ENCODE results near the gene OTOG. TPM values are rescaled to one million over a fixed set of nuclear protein-coding genes. Genes with fewer than 3 reads are reported as not detected.

OTOG gene
- total RNA-seq, 1 donor from 2014 or later: not detected

GRCh38 chr11:17579451-17579850 is 32.4 kb downstream of the OTOG start:
- H3K4me1 ChIP-seq: no peaks in the 10 kb centered on the region
- H3K36me3 ChIP-seq: no peaks in the 10 kb centered on the region
- H3K27ac ChIP-seq: no peak overlapping the region
- no peaks in the 10 kb centered on the region for H3K9me3 ChIP-seq
- TF ChIP-seq POLR2AphosphoS5 (IDR thresholded peaks at IDR 0.05; ENCODE audit: insufficient read depth in 1 of 2, low read depth in 1 of 2) (no peak), CTCF (IDR thresholded peaks at IDR 0.05) (no peak), POLR2A (IDR thresholded peaks at IDR 0.05) (no peak)
- H3K4me3 ChIP-seq: no peak overlapping the region
- intact Hi-C loops (cut with DNase I): no loop called here
- no peaks in the 10 kb centered on the region for H3K27me3 ChIP-seq
- DNase-seq (ENCODE audit: extremely low spot score in 2 of 2): no peak

- H3K36me3 ChIP-seq: no peaks in the 10 kb centered on the region
- no peaks in the 10 kb centered on the region for H3K27me3 ChIP-seq
- no peak overlapping the region for H3K27ac ChIP-seq
- DNase-seq (ENCODE audit: extremely low spot score in 2 of 2): no peak
- H3K9me3 ChIP-seq: no peaks in the 10 kb centered on the region
- TF ChIP-seq CTCF (IDR thresholded peaks at IDR 0.05) (no peak), POLR2A (IDR thresholded peaks at IDR 0.05) (no peak), POLR2AphosphoS5 (IDR thresholded peaks at IDR 0.05; ENCODE audit: insufficient read depth in 1 of 2, low read depth in 1 of 2) (no peak)
- H3K4me3 ChIP-seq: no peak overlapping the region
- H3K4me1 ChIP-seq: no peaks in the 10 kb centered on the region
- intact Hi-C loops (cut with DNase I): no loop called here
These were observed 33.2 kb downstream of the OTOG start for GRCh38 chr11:17580271-17580670.

GRCh38 chr11:17581036-17581731 is 34.1 kb downstream of the OTOG start:
- no peak for TF ChIP-seq POLR2AphosphoS5 (IDR thresholded peaks at IDR 0.05; ENCODE audit: insufficient read depth in 1 of 2, low read depth in 1 of 2)
- no peak for TF ChIP-seq CTCF (IDR thresholded peaks at IDR 0.05)
- no peak for TF ChIP-seq POLR2A (IDR thresholded peaks at IDR 0.05)
- Histone ChIP-seq H3K36me3 (no peaks in the 10 kb centered on the region), H3K4me1 (no peaks in the 10 kb centered on the region), H3K9me3 (no peaks in the 10 kb centered on the region), H3K27me3 (no peaks in the 10 kb centered on the region), H3K4me3 (no peak overlapping the region), H3K27ac (no peak overlapping the region)
- DNase-seq (ENCODE audit: extremely low spot score in 2 of 2): no peak
- intact Hi-C loops (cut with DNase I): no loop called here

- DNase-seq (ENCODE audit: extremely low spot score in 2 of 2): no peak
- no peaks in the 10 kb centered on the region for H3K4me1 ChIP-seq
- no peaks in the 10 kb centered on the region for H3K27me3 ChIP-seq
- intact Hi-C loops (cut with DNase I): no loop called here
- H3K36me3 ChIP-seq: no peaks in the 10 kb centered on the region
- no peaks in the 10 kb centered on the region for H3K9me3 ChIP-seq
- TF ChIP-seq POLR2AphosphoS5 (IDR thresholded peaks at IDR 0.05; ENCODE audit: insufficient read depth in 1 of 2, low read depth in 1 of 2) (no peak), POLR2A (IDR thresholded peaks at IDR 0.05) (no peak), CTCF (IDR thresholded peaks at IDR 0.05) (no peak)
- H3K27ac ChIP-seq: no peak overlapping the region
- no peak overlapping the region for H3K4me3 ChIP-seq
These were observed 34.6 kb downstream of the OTOG start for GRCh38 chr11:17581732-17582053.

GRCh38 chr11:17585911-17586695 is 39.0 kb downstream of the OTOG start:
- no peaks in the 10 kb centered on the region for H3K9me3 ChIP-seq
- TF ChIP-seq CTCF (IDR thresholded peaks at IDR 0.05): no peak
- no peak for TF ChIP-seq POLR2A (IDR thresholded peaks at IDR 0.05)
- TF ChIP-seq POLR2AphosphoS5 (IDR thresholded peaks at IDR 0.05; ENCODE audit: insufficient read depth in 1 of 2, low read depth in 1 of 2): no peak
- H3K27me3 ChIP-seq: no peaks in the 10 kb centered on the region
- H3K4me3 ChIP-seq: no peak overlapping the region
- DNase-seq (ENCODE audit: extremely low spot score in 2 of 2): no peak
- H3K4me1 ChIP-seq: no peaks in the 10 kb centered on the region
- H3K27ac ChIP-seq: no peak overlapping the region
- intact Hi-C loops (cut with DNase I): no loop called here
- no peaks in the 10 kb centered on the region for H3K36me3 ChIP-seq

All from vagina (tissue), 2 donors.